HG03575 (cell line): ENCODE results near the gene CDRT15.
"Not testable (repeated sequence)": the region's sequence is repeated elsewhere in the genome, so short reads cannot be mapped to it uniquely, and the experiment has no call there.

Experiments used
- ATAC-seq: cut with Tn5 transposase; IDR thresholded peaks from one replicate; pipeline ENCODE4 v1.9.1; 2021; ENCODE audit not compliant: unreplicated experiment, insufficient number of reproducible peaks, low FRiP score; ENCODE audit errors: extremely low read depth

Gene CDRT15

DNA sequence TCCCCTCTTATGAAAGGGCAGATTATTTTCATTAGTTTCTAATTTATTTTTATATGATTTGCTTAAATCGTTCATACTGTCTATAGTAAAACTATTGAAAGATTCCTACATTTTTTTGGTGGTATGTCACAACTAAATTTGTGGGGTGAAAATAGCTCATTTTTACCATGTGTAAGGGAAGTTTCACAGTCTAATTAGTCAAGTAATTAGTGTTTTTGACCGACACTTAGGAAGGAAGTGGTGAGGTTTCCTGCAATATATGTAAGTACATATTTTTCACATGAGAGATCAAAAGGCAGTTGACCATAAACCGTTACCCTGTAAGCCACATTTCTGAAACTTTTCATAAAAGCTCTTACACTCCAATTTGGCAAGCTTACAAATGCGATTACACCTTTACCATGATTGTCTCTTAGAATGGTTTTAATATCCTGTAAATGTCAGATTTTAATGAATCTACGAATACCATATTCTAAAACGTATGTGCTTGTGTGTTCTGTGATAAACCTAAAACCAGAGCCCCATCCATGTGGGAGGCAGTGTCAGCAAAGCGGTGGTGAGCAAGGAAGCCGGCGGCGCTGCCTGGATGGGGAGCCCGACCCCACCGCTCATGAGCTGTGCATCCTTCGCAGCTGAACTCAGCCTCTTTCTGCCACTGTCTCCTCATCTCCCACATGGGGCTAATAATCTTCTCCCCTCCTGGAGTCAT, 43.9 kb downstream of the CDRT15 start:
- not testable (repeated sequence) for ATAC-seq

GRCh38 chr17:14192039-14192438, 44.6 kb downstream of the CDRT15 start:
- not testable (repeated sequence) for ATAC-seq

- ATAC-seq, result not testable (repeated sequence)
Measured at GRCh38 chr17:14191469-14191868, 45.2 kb downstream of the CDRT15 start.

DNA sequence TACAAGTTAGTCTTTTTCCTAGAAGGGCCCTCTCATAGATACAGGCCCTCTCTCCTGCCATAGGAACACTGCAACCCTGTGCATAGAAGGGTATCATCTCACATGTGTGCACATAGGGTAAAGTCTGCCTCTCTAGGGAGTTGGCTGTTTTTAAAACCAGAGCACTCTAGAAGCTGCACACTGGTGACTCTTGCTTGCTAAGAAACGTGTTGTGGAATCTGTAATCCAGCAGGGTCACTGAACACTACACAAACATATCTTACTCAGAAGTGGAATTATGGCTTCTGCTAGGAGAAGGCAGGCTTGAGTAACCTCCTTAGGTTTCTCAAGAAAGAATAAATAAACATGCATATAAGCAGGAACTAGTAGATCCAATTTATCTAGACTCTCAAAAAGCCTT, 45.9 kb downstream of the CDRT15 start:
- ATAC-seq, result not testable (repeated sequence)

DNA sequence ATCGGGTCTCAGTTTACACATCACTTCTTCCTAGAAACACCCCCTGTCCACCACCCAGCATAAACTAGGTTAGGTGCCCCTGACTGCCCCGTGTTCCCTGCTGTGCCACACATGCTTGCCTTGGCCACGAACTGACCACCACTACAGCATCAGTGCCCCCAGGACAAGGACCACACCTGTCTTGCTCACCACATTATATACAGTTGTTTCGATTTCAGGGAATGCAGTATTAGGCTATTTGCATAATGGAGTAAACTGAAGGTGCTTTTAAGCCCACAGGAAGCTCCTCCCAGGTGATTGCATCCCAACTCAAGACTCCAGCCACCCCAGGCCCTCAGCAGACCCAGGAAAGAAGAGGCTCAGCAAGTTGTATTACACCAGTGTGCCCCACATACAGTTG, 50.2 kb downstream of the CDRT15 start:
- not testable (repeated sequence) for ATAC-seq
